H1 (cell line): Measurements from ENCODE around the gene DCUN1D4. TPM values are rescaled to one million over a fixed set of nuclear protein-coding genes. Genes with fewer than 3 reads are reported as not detected.

Experiments used
- CTCF ChIA-PET: fragments of 300-600 bp; sonication (Branson Sonifier 250); formaldehyde crosslinking; loops from one replicate; lab custom pipeline; 2021; ENCODE audit not compliant: partially characterized antibody; lab: Charles Lee
- POLR2A ChIA-PET: fragments of 300-600 bp; sonication (Branson Sonifier 250); formaldehyde crosslinking; loops from one replicate; lab custom pipeline; 2021; ENCODE audit warnings: inconsistent platforms; ENCODE audit not compliant: partially characterized antibody; lab: Charles Lee
- DNase-seq, 2 experiments: peaks; one replicate each; pipeline versions ENCODE4 v3.0.0 to v3.0.0-alpha.2; 2010 to 2022; ENCODE audit warnings: low spot score in 2 of 2, low read depth in 1 of 2, mixed read lengths in 1 of 2
- FAIRE-seq: peaks from 2 replicates; lab custom pipeline; 2011; peaks lifted over from hg19 to GRCh38; lab: Jason Lieb, UNC
- H2AFZ ChIP-seq: 2 replicates; pipeline ENCODE4 v1.8.1; 2012; ENCODE audit warnings: low read length, inconsistent platforms
- H2AK5ac ChIP-seq: 2 replicates; pipeline ENCODE4 v1.6.1; 2013; ENCODE audit warnings: low read depth, low read length
- H2BK120ac ChIP-seq: replicated peaks from 2 replicates; pipeline ENCODE3; 2013; ENCODE audit warnings: low read depth, low read length, inconsistent platforms
- H2BK12ac ChIP-seq: 2 replicates; pipeline ENCODE4 v1.6.1; 2013; ENCODE audit warnings: low read depth, low read length
- H2BK15ac ChIP-seq: 2 replicates; pipeline ENCODE4 v1.6.1; 2013; ENCODE audit warnings: low read length
- H2BK20ac ChIP-seq: 2 replicates; pipeline ENCODE4 v1.6.1; 2013; ENCODE audit warnings: low read length
- H2BK5ac ChIP-seq: 2 replicates; pipeline ENCODE4 v1.6.1; 2013; ENCODE audit warnings: low read depth, low read length
- H3K14ac ChIP-seq: 2 replicates; pipeline ENCODE4 v1.6.1; 2013; ENCODE audit warnings: inconsistent platforms; ENCODE audit not compliant: insufficient read length
- H3K18ac ChIP-seq: 2 replicates; pipeline ENCODE4 v1.6.1; 2013; ENCODE audit warnings: low read length; ENCODE audit errors: extremely low read depth
- H3K23ac ChIP-seq: 2 replicates; pipeline ENCODE4 v1.6.1; 2013; ENCODE audit warnings: inconsistent platforms; ENCODE audit not compliant: insufficient read length
- H3K23me2 ChIP-seq: 2 replicates; pipeline ENCODE4 v1.6.1; 2013; ENCODE audit warnings: low read depth, low read length
- H3K27ac ChIP-seq: 2 replicates; pipeline ENCODE4 v1.6.1; 2011; ENCODE audit warnings: low read depth, low read length, inconsistent platforms
- H3K27me3 ChIP-seq, 4 experiments: replicated peaks in 1 of 4; 1 replicate in 1 of 4; 2 replicates in 3 of 4; pipeline versions ENCODE4 v1.6.1 to v1.8.1; 2011 to 2013; ENCODE audit warnings: low read length in 3 of 4, mild to moderate bottlenecking in 3 of 4, inconsistent platforms in 2 of 4, mixed read lengths in 2 of 4, moderate library complexity in 1 of 4; ENCODE audit not compliant: control insufficient read depth in 3 of 4, insufficient read depth in 3 of 4; ENCODE audit errors: extremely low read depth in 1 of 4
- H3K36me3 ChIP-seq, 4 experiments: 2 replicates each; pipeline versions ENCODE4 v1.6.1 to v1.8.1; 2011 to 2013; ENCODE audit warnings: mild to moderate bottlenecking in 4 of 4, low read length in 3 of 4, moderate library complexity in 2 of 4, control low read depth in 1 of 4, inconsistent platforms in 1 of 4; ENCODE audit not compliant: insufficient read depth in 4 of 4, control insufficient read depth in 2 of 4
- H3K4ac ChIP-seq: replicated peaks from 2 replicates; pipeline ENCODE3; 2013; ENCODE audit warnings: low read length, low read depth, mixed read lengths, inconsistent platforms; ENCODE audit not compliant: insufficient read length
- H3K4me1 ChIP-seq, 4 experiments: replicated peaks in 1 of 4; 1 replicate in 1 of 4; 2 replicates in 3 of 4; pipeline versions ENCODE4 v1.6.1 to v1.8.1; 2011 to 2013; ENCODE audit warnings: low read length in 3 of 4, inconsistent platforms in 2 of 4, mixed read lengths in 1 of 4; ENCODE audit not compliant: insufficient read depth in 4 of 4, control insufficient read depth in 3 of 4
- H3K4me2 ChIP-seq, 2 experiments: 2 replicates each; pipeline versions ENCODE4 v1.6.1 to v1.8.1; 2011 to 2013; ENCODE audit warnings: low read depth in 2 of 2, low read length in 2 of 2, control low read depth in 1 of 2, inconsistent platforms in 1 of 2, mild to moderate bottlenecking in 1 of 2; ENCODE audit not compliant: insufficient read depth in 1 of 2
- H3K4me3 ChIP-seq, 4 experiments: fragments of 200-600, 300-600 bp in 1 of 4; sonication (generic), shearing (Covaris generic), sonication (Bioruptor Twin) in 1 of 4; 2 replicates each; pipeline versions ENCODE4 v1.5.1 to v1.8.1; 2011 to 2016; ENCODE audit warnings: low read length in 4 of 4, low read depth in 3 of 4, control low read depth in 2 of 4, inconsistent platforms in 2 of 4, mild to moderate bottlenecking in 2 of 4, mixed read lengths in 1 of 4, moderate library complexity in 1 of 4; ENCODE audit not compliant: insufficient read depth in 2 of 4; ENCODE audit errors: extremely low read depth in 1 of 4
- H3K56ac ChIP-seq: replicated peaks from 2 replicates; pipeline ENCODE3; 2013; ENCODE audit warnings: low read depth, mild to moderate bottlenecking, mixed read lengths, low read length, inconsistent platforms; ENCODE audit not compliant: insufficient read length
- H3K79me1 ChIP-seq: 2 replicates; pipeline ENCODE4 v1.6.1; 2013; ENCODE audit warnings: low read depth, low read length, control low read depth
- H3K79me2 ChIP-seq, 2 experiments: 2 replicates each; pipeline versions ENCODE4 v1.6.1 to v1.8.1; 2012 to 2013; ENCODE audit warnings: low read length in 2 of 2, mild to moderate bottlenecking in 2 of 2, inconsistent platforms in 1 of 2; ENCODE audit not compliant: insufficient read depth in 2 of 2, control insufficient read depth in 1 of 2
- H3K9ac ChIP-seq, 4 experiments: replicated peaks in 1 of 4; 1 replicate in 1 of 4; 2 replicates in 3 of 4; pipeline versions ENCODE4 v1.6.1 to v1.8.1; 2011 to 2013; ENCODE audit warnings: low read depth in 3 of 4, low read length in 3 of 4, control low read depth in 2 of 4, mild to moderate bottlenecking in 2 of 4, moderate library complexity in 2 of 4, inconsistent platforms in 1 of 4; ENCODE audit errors: extremely low read depth in 1 of 4
- H3K9me3 ChIP-seq, 2 experiments: 2 replicates each; pipeline versions ENCODE4 v1.6.1 to v1.8.1; 2012 to 2013; ENCODE audit warnings: mild to moderate bottlenecking in 2 of 2, moderate library complexity in 2 of 2, control low read depth in 1 of 2, inconsistent platforms in 1 of 2, low read depth in 1 of 2, low read length in 1 of 2, mixed read lengths in 1 of 2; ENCODE audit not compliant: insufficient read depth in 2 of 2
- H4K20me1 ChIP-seq, 2 experiments: replicated peaks in 1 of 2; 2 replicates each; pipeline versions ENCODE3 to v1.8.1; 2011 to 2013; ENCODE audit warnings: inconsistent platforms in 2 of 2, low read length in 2 of 2, mild to moderate bottlenecking in 1 of 2; ENCODE audit not compliant: insufficient read depth in 2 of 2, control insufficient read depth in 1 of 2
- H4K5ac ChIP-seq: 2 replicates; pipeline ENCODE4 v1.6.1; 2013; ENCODE audit warnings: low read length, low read depth, mixed read lengths, inconsistent platforms; ENCODE audit not compliant: insufficient read length
- H4K8ac ChIP-seq: 2 replicates; pipeline ENCODE4 v1.8.0; 2013; ENCODE audit warnings: mild to moderate bottlenecking, moderate library complexity, low read length, inconsistent platforms; ENCODE audit not compliant: insufficient read depth; ENCODE audit errors: extremely low read depth
- H4K91ac ChIP-seq: replicated peaks from 2 replicates; pipeline ENCODE3; 2013; ENCODE audit warnings: low read length, mixed read lengths, inconsistent platforms; ENCODE audit not compliant: insufficient read length
- ASH2L ChIP-seq: fragments of 200-600, 300-600 bp; sonication (generic); IDR thresholded peaks from one replicate; pipeline ENCODE4 v1.7.1; 2017; ENCODE audit warnings: low read length
- BRCA1 ChIP-seq: IDR thresholded peaks from 2 replicates; pipeline ENCODE4 v1.6.1; 2012; ENCODE audit warnings: low read depth, low read length, improper control_type of control experiment
- EP300 ChIP-seq, 2 experiments: IDR thresholded peaks; 1 replicate in 1 of 2; 2 replicates in 1 of 2; pipeline ENCODE4 v1.6.1; 2011 to 2012; ENCODE audit warnings: low read depth in 2 of 2, low read length in 2 of 2, mild to moderate bottlenecking in 2 of 2, borderline replicate concordance in 1 of 2, inconsistent platforms in 1 of 2, moderate library complexity in 1 of 2
- EZH2 ChIP-seq: fragments of 200-600 bp; sonication (generic); IDR thresholded peaks from 2 replicates; pipeline ENCODE4 v1.7.1; 2012; ENCODE audit warnings: low read depth, mild to moderate bottlenecking, moderate library complexity, low read length, inconsistent platforms; ENCODE audit not compliant: severe bottlenecking
- JUN ChIP-seq: IDR thresholded peaks from 2 replicates; pipeline ENCODE4 v1.6.1; 2011; ENCODE audit warnings: low read depth, mild to moderate bottlenecking, improper control_type of control experiment, low read length
- KDM5A ChIP-seq: fragments of 200-600 bp; IDR thresholded peaks from 2 replicates; pipeline ENCODE4 v1.7.1; 2012; ENCODE audit warnings: mild to moderate bottlenecking, low read length, inconsistent platforms, mixed read lengths
- NANOG ChIP-seq: IDR thresholded peaks from 2 replicates; pipeline ENCODE4 v1.6.1; 2011; ENCODE audit warnings: low read length, low read depth, mild to moderate bottlenecking, inconsistent platforms; ENCODE audit not compliant: insufficient read depth, poor library complexity, severe bottlenecking
- POLR2A ChIP-seq, 2 experiments: IDR thresholded peaks; 1 replicate in 1 of 2; 2 replicates in 1 of 2; pipeline ENCODE4 v1.6.1; 2011; ENCODE audit warnings: low read depth in 2 of 2, low read length in 2 of 2, mild to moderate bottlenecking in 2 of 2; ENCODE audit errors: control extremely low read depth in 1 of 2
- SAP30 ChIP-seq: fragments of 300-600 bp; sonication (generic); IDR thresholded peaks from 2 replicates; pipeline ENCODE4 v1.7.1; 2012; ENCODE audit warnings: low read length, moderate library complexity, mild to moderate bottlenecking, inconsistent platforms; ENCODE audit not compliant: insufficient read depth, insufficient replicate concordance
- SP4 ChIP-seq: IDR thresholded peaks from 2 replicates; pipeline ENCODE4 v1.6.1; 2012; ENCODE audit warnings: low read length, inconsistent platforms
- SRF ChIP-seq: IDR thresholded peaks from 2 replicates; pipeline ENCODE4 v1.6.1; 2011; ENCODE audit warnings: mild to moderate bottlenecking, low read depth, low read length, moderate library complexity
- TCF12 ChIP-seq: IDR thresholded peaks from 2 replicates; pipeline ENCODE4 v1.6.1; 2011; ENCODE audit warnings: low read depth, mild to moderate bottlenecking, low read length
- USF2 ChIP-seq: IDR thresholded peaks from 2 replicates; pipeline ENCODE4 v1.6.1; 2011; ENCODE audit warnings: low read length, improper control_type of control experiment
- ZNF274 ChIP-seq: IDR thresholded peaks from 2 replicates; pipeline ENCODE4 v1.7.0; 2012; ENCODE audit warnings: low read length, borderline replicate concordance; ENCODE audit errors: extremely low read depth
- WGBS, 2 experiments: shearing (Covaris generic) in 1 of 2; methylation state at CpG; one replicate each; pipeline versions ENCODE4 v1.1.6 to v1.1.7; 2013 to 2015; ENCODE audit warnings: low lambda C conversion rate in 2 of 2, mixed read lengths in 2 of 2, inconsistent platforms in 1 of 2, low coverage in 1 of 2, missing lambda C conversion rate in 1 of 2; ENCODE audit not compliant: insufficient replicate concordance in 2 of 2, insufficient coverage in 1 of 2, insufficient read length in 1 of 2; ENCODE audit errors: extremely low coverage in 1 of 2, missing lambda C conversion rate in 1 of 2; 5-methylcytosine and 5-hydroxymethylcytosine counted together
- polyA plus RNA-seq, 7 experiments: library from polyadenylated mRNA; depleted of rRNA in 3 of 7; stranded (reverse) in 5 of 7; unstranded in 2 of 7; fragments of >200 nt in 5 of 7; fragments of 200-250 nt in 2 of 7; gene quantifications; 1 replicate in 5 of 7; 2 replicates in 1 of 7; 4 replicates in 1 of 7; pipeline versions ENCODE4 v1.2.1 to v1.2.3, GENCODE V29; 2011 to 2013; ENCODE audit warnings: missing spikeins in 2 of 7, mixed read lengths in 2 of 7
- total RNA-seq: library from RNA; stranded (reverse); fragmentation: NEBNext Ultra II Directional; extraction: Animal tissue kit (Norgen Biotek cat#: 25700); gene quantifications from 2 replicates; pipeline ENCODE4 v1.2.1, GENCODE V29; 2021

The DCUN1D4 gene
- total and polyA plus RNA-seq, 2 of the 8 experiments (the other 6 are each of a cell fraction or from before 2014, with no cell fraction given), result 22.9 to 55.9 TPM

- H3K18ac ChIP-seq, result no peak overlapping the region
- no peak overlapping the region for H2BK15ac ChIP-seq
- 88% methylated on average over 2 of the region's 2 CpGs; no CpG with 5 or more reads in 1 of the 2 experiments for WGBS, 2 experiments
- H3K4me3 ChIP-seq, result no peak overlapping the region
- H4K8ac ChIP-seq, result no peak overlapping the region
- ChIA-PET CTCF (no interaction called here), POLR2A (no interaction called here)
- H2BK5ac ChIP-seq, result no peak overlapping the region
- no peaks in the 10 kb centered on the region for H3K9me3 ChIP-seq
- no peak overlapping the region for H4K91ac ChIP-seq
- peaks cover 3 to 4% of the 10 kb centered on the region in 2 experiments for H4K20me1 ChIP-seq
- no peak overlapping the region for H3K56ac ChIP-seq
- no peaks in the 10 kb centered on the region for H3K4me1 ChIP-seq
- H3K27me3 ChIP-seq, result no peaks in the 10 kb centered on the region
- H3K27ac ChIP-seq, result no peak overlapping the region
- no peak overlapping the region for H2BK12ac ChIP-seq
- no peak overlapping the region for H3K4ac ChIP-seq
- H3K79me2 ChIP-seq, result no peaks in the 10 kb centered on the region
- FAIRE-seq (no peak), DNase-seq (no peak)
- H3K23me2 ChIP-seq, result no peaks in the 10 kb centered on the region
- H2AFZ ChIP-seq, result no peak overlapping the region
- peaks cover 10 to 56% (median 33%) of the 10 kb centered on the region in 4 experiments; a peak in 7 of 8 replicates for H3K36me3 ChIP-seq
- no peak overlapping the region for H2BK20ac ChIP-seq
- H2BK120ac ChIP-seq, result no peak overlapping the region
- peaks cover 2% of the 10 kb centered on the region; the same call in 1 of the 2 replicates for H3K79me1 ChIP-seq
- H3K14ac ChIP-seq, result no peak overlapping the region
- H3K4me2 ChIP-seq, result no peak overlapping the region
- H3K9ac ChIP-seq, result no peak overlapping the region
- H2AK5ac ChIP-seq, result no peak overlapping the region
- H3K23ac ChIP-seq, result no peak overlapping the region
- no peak overlapping the region for H4K5ac ChIP-seq
- no peak for TF ChIP-seq ZNF274
- no peak for TF ChIP-seq SAP30
- no peak for TF ChIP-seq TCF12
- TF ChIP-seq POLR2A (IDR thresholded peaks at IDR 0.05; ENCODE audit: control extremely low read depth in 1 of 2, low read depth in 2 of 2, low read length in 2 of 2), result no peak
- TF ChIP-seq NANOG, result no peak
- no peak for TF ChIP-seq EZH2
- TF ChIP-seq KDM5A, result no peak
- TF ChIP-seq ASH2L, result no peak
- TF ChIP-seq SP4, result no peak
- TF ChIP-seq BRCA1, result no peak
- TF ChIP-seq SRF, result no peak
- no peak for TF ChIP-seq EP300 (IDR thresholded peaks at IDR 0.05; ENCODE audit: borderline replicate concordance in 1 of 2, low read depth in 2 of 2, low read length in 2 of 2)
- no peak for TF ChIP-seq USF2
- TF ChIP-seq JUN, result no peak
Measured at GRCh38 chr4:51868449-51868847, 25.5 kb downstream of the DCUN1D4 start.
